ENCODE results near the gene BACH2. TPM values are rescaled to one million over a fixed set of nuclear protein-coding genes. Genes with fewer than 3 reads are reported as not detected.
"Not testable (repeated sequence)": the region's sequence is repeated elsewhere in the genome, so short reads cannot be mapped to it uniquely, and the experiment has no call there.

BACH2 gene
- total and polyA plus RNA-seq, 4 experiments from 2014 or later: 6.5 to 48.0 (median 25.8) TPM

GRCh38 chr6:90212274-90212673 lies 84.4 kb downstream of the BACH2 start:
- H3K27ac ChIP-seq (ENCODE audit: low read depth, low read length): no peak overlapping the region
- H3K9me3 ChIP-seq (ENCODE audit: control insufficient read depth in 1 of 2, low read length in 2 of 2): no peaks in the 10 kb centered on the region
- Mint-ChIP-seq H3K27ac (peak overlapping the region; percentile 6 to 83 (median 57)), H3K36me3 (no peaks in the 10 kb centered on the region), H3K4me1 (peaks cover 33 to 50% (median 41%) of the 10 kb centered on the region in 4 donors), H3K4me3 (peak overlapping the region in 1 of 8 donors; percentile 14), H3K27me3 (no peaks in the 10 kb centered on the region), H3K9me3 (peaks cover 0 to 1% (median 0%) of the 10 kb centered on the region in 8 donors)
- H3K36me3 ChIP-seq (ENCODE audit: insufficient read depth, low read length): no peaks in the 10 kb centered on the region
- intact Hi-C loops (cut with micrococcal nuclease): loop anchor here (1.0 kb wide), 3 partner anchors 83 to 267 kb away; no protein-coding TSS in a partner anchor
- DNase-seq: peak in 4 of 5 donors; percentile 28 to 46 (median 39)
- H3K4me3 ChIP-seq (ENCODE audit: low read length in 2 of 2): no peak overlapping the region
- no peaks in the 10 kb centered on the region for H3K27me3 ChIP-seq (ENCODE audit: insufficient read depth, low read length)
- ChIA-PET CTCF (ENCODE audit: partially characterized antibody) (interaction anchor here (1.3 to 2.4 kb wide), 3 partner anchors 77 to 267 kb away, joined by 3 to 15 read pairs (median 12); no protein-coding TSS in a partner anchor), POLR2A (ENCODE audit: partially characterized antibody) (interaction anchor here (1.3 kb wide), 1 partner anchor 25 kb away, joined by 4 read pairs; no protein-coding TSS in a partner anchor)
- H3K4me1 ChIP-seq (ENCODE audit: insufficient read depth, low read length): peaks cover 39% of the 10 kb centered on the region

- Histone ChIP-seq H3K27ac (ENCODE audit: low read depth, low read length) (no peak overlapping the region), H3K27me3 (ENCODE audit: insufficient read depth, low read length) (no peaks in the 10 kb centered on the region), H3K9me3 (ENCODE audit: control insufficient read depth in 1 of 2, low read length in 2 of 2) (no peaks in the 10 kb centered on the region), H3K36me3 (ENCODE audit: insufficient read depth, low read length) (peaks cover 2% of the 10 kb centered on the region), H3K4me1 (ENCODE audit: insufficient read depth, low read length) (peaks cover 15% of the 10 kb centered on the region), H3K4me3 (ENCODE audit: low read length in 2 of 2) (no peak overlapping the region)
- H3K27me3 Mint-ChIP-seq: no peaks in the 10 kb centered on the region
- ChIA-PET CTCF (ENCODE audit: partially characterized antibody) (interaction anchor here (1.4 kb wide), 1 partner anchor 269 kb away, joined by 3 read pairs; no protein-coding TSS in a partner anchor), POLR2A (ENCODE audit: partially characterized antibody) (interaction anchor here (1.5 kb wide), 1 partner anchor 26 kb away, joined by 3 read pairs; no protein-coding TSS in a partner anchor)
- peak overlapping the region in 5 of 7 donors; percentile 32 to 81 (median 49) for H3K27ac Mint-ChIP-seq
- peak overlapping the region in 3 of 8 donors; percentile 0 to 55 (median 40) for H3K4me3 Mint-ChIP-seq
- H3K9me3 Mint-ChIP-seq: peaks cover 0 to 1% (median 0%) of the 10 kb centered on the region in 8 donors
- H3K36me3 Mint-ChIP-seq: peaks cover 15% of the 10 kb centered on the region in 2 donors
- DNase-seq: no peak
- H3K4me1 Mint-ChIP-seq: peaks cover 18 to 50% (median 33%) of the 10 kb centered on the region in 4 donors
- intact Hi-C loops (cut with micrococcal nuclease): no loop called here
Observed at GRCh38 chr6:90209527-90209926, 87.1 kb downstream of the BACH2 start.

- H3K4me1 ChIP-seq (ENCODE audit: insufficient read depth, low read length): peaks cover 15% of the 10 kb centered on the region
- H3K9me3 Mint-ChIP-seq; POLR2A ChIA-PET (ENCODE audit: partially characterized antibody); H3K4me3 Mint-ChIP-seq; H3K27me3 ChIP-seq (ENCODE audit: insufficient read depth, low read length); H3K27me3 Mint-ChIP-seq; H3K4me3 ChIP-seq (ENCODE audit: low read length in 2 of 2); H3K36me3 ChIP-seq (ENCODE audit: insufficient read depth, low read length); DNase-seq; H3K27ac ChIP-seq (ENCODE audit: low read depth, low read length); CTCF ChIA-PET (ENCODE audit: partially characterized antibody); H3K9me3 ChIP-seq (ENCODE audit: control insufficient read depth in 1 of 2, low read length in 2 of 2); intact Hi-C loops (cut with micrococcal nuclease): not testable (repeated sequence)
- peaks cover 15 to 47% (median 29%) of the 10 kb centered on the region in 4 donors for H3K4me1 Mint-ChIP-seq
- peak overlapping the region in 1 of 7 donors; percentile 37 for H3K27ac Mint-ChIP-seq
- peaks cover 20% of the 10 kb centered on the region in 2 donors for H3K36me3 Mint-ChIP-seq
Observed at GRCh38 chr6:90208690-90209089, 88.0 kb downstream of the BACH2 start.

- Histone ChIP-seq H3K27ac (ENCODE audit: low read depth, low read length) (no peak overlapping the region), H3K36me3 (ENCODE audit: insufficient read depth, low read length) (peaks cover 3% of the 10 kb centered on the region), H3K4me3 (ENCODE audit: low read length in 2 of 2) (no peak overlapping the region), H3K27me3 (ENCODE audit: insufficient read depth, low read length) (no peaks in the 10 kb centered on the region), H3K9me3 (ENCODE audit: control insufficient read depth in 1 of 2, low read length in 2 of 2) (no peaks in the 10 kb centered on the region), H3K4me1 (ENCODE audit: insufficient read depth, low read length) (peaks cover 18% of the 10 kb centered on the region)
- peaks cover 24 to 26% of the 10 kb centered on the region in 2 donors for H3K36me3 Mint-ChIP-seq
- intact Hi-C loops (cut with micrococcal nuclease): no loop called here
- no peak overlapping the region for H3K27ac Mint-ChIP-seq
- no peak overlapping the region for H3K4me3 Mint-ChIP-seq
- H3K9me3 Mint-ChIP-seq: peaks cover 0 to under 1% (median 0%) of the 10 kb centered on the region in 8 donors
- ChIA-PET CTCF (ENCODE audit: partially characterized antibody) (interaction anchor here (1.2 to 2.0 kb wide), 3 partner anchors 27 to 264 kb away, joined by 3 to 6 read pairs (median 3); no protein-coding TSS in a partner anchor), POLR2A (ENCODE audit: partially characterized antibody) (no interaction called here)
- peaks cover 12 to 30% (median 17%) of the 10 kb centered on the region in 4 donors for H3K4me1 Mint-ChIP-seq
- DNase-seq: no peak
- no peaks in the 10 kb centered on the region for H3K27me3 Mint-ChIP-seq
Observed at GRCh38 chr6:90204327-90205056, 92.2 kb downstream of the BACH2 start.

GRCh38 chr6:90203672-90204071 lies 93.0 kb downstream of the BACH2 start:
- CTCF ChIA-PET (ENCODE audit: partially characterized antibody): interaction anchor here (1.5 to 2.0 kb wide), 2 partner anchors 26 to 263 kb away, joined by 3 to 6 read pairs; no protein-coding TSS in a partner anchor
- H3K4me1 ChIP-seq (ENCODE audit: insufficient read depth, low read length): peaks cover 14% of the 10 kb centered on the region
- H3K27ac Mint-ChIP-seq: no peak overlapping the region

GRCh38 chr6:90202156-90202555 lies 94.5 kb downstream of the BACH2 start:
- Histone ChIP-seq H3K9me3 (ENCODE audit: control insufficient read depth in 1 of 2, low read length in 2 of 2) (no peaks in the 10 kb centered on the region), H3K4me1 (ENCODE audit: insufficient read depth, low read length) (peaks cover 14% of the 10 kb centered on the region), H3K36me3 (ENCODE audit: insufficient read depth, low read length) (peaks cover 3% of the 10 kb centered on the region), H3K4me3 (ENCODE audit: low read length in 2 of 2) (no peak overlapping the region), H3K27me3 (ENCODE audit: insufficient read depth, low read length) (no peaks in the 10 kb centered on the region), H3K27ac (ENCODE audit: low read depth, low read length) (no peak overlapping the region)
- H3K9me3 Mint-ChIP-seq: peaks cover 2 to 14% (median 10%) of the 10 kb centered on the region in 8 donors
- intact Hi-C loops (cut with micrococcal nuclease): no loop called here
- H3K36me3 Mint-ChIP-seq: peaks cover 36 to 47% of the 10 kb centered on the region in 2 donors
- H3K4me1 Mint-ChIP-seq: peaks cover 11 to 14% (median 13%) of the 10 kb centered on the region in 4 donors
- ChIA-PET CTCF (ENCODE audit: partially characterized antibody) (interaction anchor here (1.3 kb wide), 1 partner anchor 262 kb away, joined by 6 read pairs; no protein-coding TSS in a partner anchor), POLR2A (ENCODE audit: partially characterized antibody) (no interaction called here)
- H3K27me3 Mint-ChIP-seq: no peaks in the 10 kb centered on the region
- H3K27ac Mint-ChIP-seq: peak overlapping the region in 6 of 7 donors; percentile 15 to 81 (median 28)
- peak overlapping the region in 7 of 8 donors; percentile 1 to 76 (median 64) for H3K4me3 Mint-ChIP-seq
- DNase-seq: no peak

More at GRCh38 chr6:90203672-90204071, 93.0 kb downstream of the BACH2 start:
- Histone ChIP-seq H3K4me3 (ENCODE audit: low read length in 2 of 2) (no peak overlapping the region), H3K27me3 (ENCODE audit: insufficient read depth, low read length) (no peaks in the 10 kb centered on the region), H3K9me3 (ENCODE audit: control insufficient read depth in 1 of 2, low read length in 2 of 2) (no peaks in the 10 kb centered on the region), H3K27ac (ENCODE audit: low read depth, low read length) (no peak overlapping the region), H3K36me3 (ENCODE audit: insufficient read depth, low read length) (peaks cover 3% of the 10 kb centered on the region)
- DNase-seq: no peak
- Mint-ChIP-seq H3K9me3 (peaks cover 0 to 2% (median 0%) of the 10 kb centered on the region in 8 donors), H3K4me3 (no peak overlapping the region), H3K36me3 (peaks cover 26 to 32% of the 10 kb centered on the region in 2 donors), H3K27me3 (no peaks in the 10 kb centered on the region), H3K4me1 (peaks cover 11 to 24% (median 16%) of the 10 kb centered on the region in 4 donors)
- intact Hi-C loops (cut with micrococcal nuclease): no loop called here
- POLR2A ChIA-PET (ENCODE audit: partially characterized antibody): no interaction called here

GRCh38 chr6:90199900-90200299 lies 96.7 kb downstream of the BACH2 start:
- no peak overlapping the region for H3K4me3 ChIP-seq (ENCODE audit: low read length in 2 of 2)
- Mint-ChIP-seq H3K27me3 (no peaks in the 10 kb centered on the region), H3K4me1 (peaks cover 17 to 24% (median 20%) of the 10 kb centered on the region in 4 donors), H3K36me3 (peaks cover 22 to 39% of the 10 kb centered on the region in 2 donors), H3K27ac (no peak overlapping the region), H3K9me3 (peaks cover 2 to 14% (median 10%) of the 10 kb centered on the region in 8 donors), H3K4me3 (no peak overlapping the region)
- H3K4me1 ChIP-seq (ENCODE audit: insufficient read depth, low read length): peaks cover 14% of the 10 kb centered on the region
- H3K9me3 ChIP-seq (ENCODE audit: control insufficient read depth in 1 of 2, low read length in 2 of 2): no peaks in the 10 kb centered on the region
- no peaks in the 10 kb centered on the region for H3K27me3 ChIP-seq (ENCODE audit: insufficient read depth, low read length)
- no peak for DNase-seq
- ChIA-PET POLR2A (ENCODE audit: partially characterized antibody) (interaction anchor here (0.6 to 0.7 kb wide), 2 partner anchors 74 to 168 kb away, joined by 3 to 4 read pairs; no protein-coding TSS in a partner anchor), CTCF (ENCODE audit: partially characterized antibody) (no interaction called here)
- intact Hi-C loops (cut with micrococcal nuclease): no loop called here
- H3K36me3 ChIP-seq (ENCODE audit: insufficient read depth, low read length): peaks cover 3% of the 10 kb centered on the region
- H3K27ac ChIP-seq (ENCODE audit: low read depth, low read length): no peak overlapping the region
